HG02571 (cell line): ENCODE data around the gene SLC26A11.

Experiments used
- ATAC-seq: cut with Tn5 transposase; IDR thresholded peaks from one replicate; pipeline ENCODE4 v1.9.1; 2021; ENCODE audit warnings: mild to moderate bottlenecking, moderate library complexity; ENCODE audit not compliant: unreplicated experiment

The SLC26A11 gene

DNA sequence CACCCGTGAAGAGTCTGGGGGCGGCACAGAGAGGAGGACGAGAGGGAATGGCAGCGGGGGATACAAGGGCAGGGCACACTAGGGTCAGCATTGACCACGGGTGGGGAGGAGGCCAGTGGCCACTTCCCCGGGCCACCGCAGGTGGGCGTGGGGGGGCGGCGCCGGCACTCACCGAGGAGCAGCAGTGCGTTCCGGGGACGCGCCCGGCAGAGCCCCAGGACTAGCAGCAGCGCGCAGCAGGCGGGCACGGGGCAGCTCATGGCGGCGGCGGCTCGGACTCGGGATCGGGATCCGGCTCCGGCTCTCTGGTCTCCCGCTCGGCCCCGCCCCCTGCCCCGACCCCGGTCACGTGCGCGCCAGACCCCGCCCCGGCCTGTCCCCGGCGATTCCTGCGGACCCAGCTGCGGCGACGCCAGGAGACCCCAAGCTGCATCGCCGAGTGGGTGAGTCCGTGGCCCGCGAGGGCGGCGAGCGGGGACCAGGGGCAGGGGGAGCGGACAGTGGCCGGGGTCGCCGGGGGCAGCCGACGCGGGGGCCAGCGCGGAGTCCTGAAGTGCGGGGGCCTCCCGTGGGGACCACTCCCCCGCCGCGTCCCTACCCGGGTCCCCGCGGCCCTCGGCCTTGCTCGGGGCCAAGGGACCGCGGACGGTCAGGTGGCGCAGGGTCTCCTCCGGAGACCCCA lies at the start of gene SLC26A11, which contains the start of gene SGSH:
SLC26A11 (plus strand) TSS at position 374 of the 682 bp plus-strand sequence. CDS start 1,134 bp downstream, outside the sequence.
SGSH (minus strand) TSS at position 280 of the 682 bp plus-strand sequence; CDS start at position 260, 20 bp downstream.
- no peak for ATAC-seq

DNA sequence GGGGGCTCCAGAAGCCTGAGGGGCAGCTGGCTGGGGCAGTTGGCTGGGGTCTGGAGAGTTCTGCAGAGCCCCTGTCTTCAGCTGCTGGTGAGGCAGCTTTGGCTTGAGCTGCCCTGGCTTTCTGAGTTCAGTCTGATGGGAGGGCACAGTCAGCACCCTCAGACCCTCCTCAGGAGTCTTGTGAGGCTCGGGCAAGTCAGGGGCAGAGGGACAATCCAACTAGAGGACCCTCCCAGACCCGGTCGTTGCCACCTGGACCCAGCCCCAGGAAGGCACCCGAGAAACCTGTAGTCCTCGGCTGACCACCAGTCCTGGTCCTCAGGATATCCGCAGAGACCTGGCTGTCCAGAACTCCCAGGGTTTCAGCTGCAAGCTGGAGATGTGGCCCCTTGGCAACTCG lies 48.5 kb upstream of the SLC26A11 start:
- no peak for ATAC-seq

- no peak for ATAC-seq
Observed at GRCh38 chr17:80173126-80173525, 47.1 kb upstream of the SLC26A11 start.

DNA sequence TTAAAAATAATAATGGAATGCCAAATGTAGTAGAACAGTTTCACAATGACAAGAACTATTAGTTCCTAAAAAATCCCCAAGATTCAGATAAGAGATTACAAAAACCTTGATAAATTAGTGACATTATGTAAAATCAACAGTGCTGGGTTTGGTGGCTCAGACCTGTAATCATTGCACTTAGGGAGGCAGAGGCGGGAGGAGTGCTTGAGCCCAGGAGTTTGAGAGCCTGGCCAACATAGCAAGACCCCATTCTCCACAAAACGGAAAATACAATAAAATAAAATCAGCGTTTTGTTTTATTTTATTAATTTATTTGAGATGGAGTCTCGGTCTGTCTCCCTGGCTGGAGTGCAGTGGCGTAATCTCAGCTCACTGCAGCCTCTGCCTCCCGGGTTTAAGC lies 46.3 kb upstream of the SLC26A11 start:
- ATAC-seq = no peak

- no peak for ATAC-seq
Observed at GRCh38 chr17:80176757-80177156, 43.5 kb upstream of the SLC26A11 start.

GRCh38 chr17:80177986-80178595 lies 42.1 kb upstream of the SLC26A11 start:
- ATAC-seq = no peak

DNA sequence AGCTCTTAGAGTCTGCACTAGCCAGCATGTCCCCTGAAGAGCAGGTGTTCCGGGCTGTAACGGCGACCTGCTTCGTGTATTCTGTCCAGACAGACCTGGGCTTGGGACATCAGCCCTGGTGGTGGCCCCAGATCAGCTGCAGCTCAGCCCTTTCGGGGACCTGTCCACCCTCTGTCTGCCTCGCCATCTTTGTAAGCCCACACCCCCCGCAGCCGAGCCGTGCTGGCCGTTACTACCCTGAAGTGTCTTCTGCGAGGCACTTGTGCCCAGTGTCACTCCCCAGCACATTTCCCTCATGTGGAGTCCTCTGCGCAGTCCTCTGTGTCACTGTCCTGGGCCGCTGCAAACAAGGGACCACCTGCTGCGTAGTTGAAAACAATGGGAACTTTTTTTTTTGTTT lies 40.0 kb upstream of the SLC26A11 start:
- no peak for ATAC-seq

DNA sequence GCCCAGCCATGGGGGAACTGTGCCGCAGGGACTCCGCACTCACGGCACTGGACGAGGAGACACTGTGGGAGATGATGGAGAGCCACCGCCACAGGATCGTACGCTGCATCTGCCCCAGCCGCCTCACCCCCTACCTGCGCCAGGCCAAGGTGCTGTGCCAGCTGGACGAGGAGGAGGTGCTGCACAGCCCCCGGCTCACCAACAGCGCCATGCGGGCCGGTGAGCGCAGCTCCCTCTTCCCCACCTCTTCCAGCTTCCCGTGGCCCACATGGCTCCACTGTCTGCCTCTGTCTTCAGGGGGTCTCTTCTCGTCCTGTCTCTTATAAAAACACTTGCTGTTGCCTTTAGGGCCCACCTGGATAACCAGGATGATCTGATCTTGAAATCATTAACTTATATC lies 38.8 kb upstream of the SLC26A11 start:
- ATAC-seq = no peak

DNA sequence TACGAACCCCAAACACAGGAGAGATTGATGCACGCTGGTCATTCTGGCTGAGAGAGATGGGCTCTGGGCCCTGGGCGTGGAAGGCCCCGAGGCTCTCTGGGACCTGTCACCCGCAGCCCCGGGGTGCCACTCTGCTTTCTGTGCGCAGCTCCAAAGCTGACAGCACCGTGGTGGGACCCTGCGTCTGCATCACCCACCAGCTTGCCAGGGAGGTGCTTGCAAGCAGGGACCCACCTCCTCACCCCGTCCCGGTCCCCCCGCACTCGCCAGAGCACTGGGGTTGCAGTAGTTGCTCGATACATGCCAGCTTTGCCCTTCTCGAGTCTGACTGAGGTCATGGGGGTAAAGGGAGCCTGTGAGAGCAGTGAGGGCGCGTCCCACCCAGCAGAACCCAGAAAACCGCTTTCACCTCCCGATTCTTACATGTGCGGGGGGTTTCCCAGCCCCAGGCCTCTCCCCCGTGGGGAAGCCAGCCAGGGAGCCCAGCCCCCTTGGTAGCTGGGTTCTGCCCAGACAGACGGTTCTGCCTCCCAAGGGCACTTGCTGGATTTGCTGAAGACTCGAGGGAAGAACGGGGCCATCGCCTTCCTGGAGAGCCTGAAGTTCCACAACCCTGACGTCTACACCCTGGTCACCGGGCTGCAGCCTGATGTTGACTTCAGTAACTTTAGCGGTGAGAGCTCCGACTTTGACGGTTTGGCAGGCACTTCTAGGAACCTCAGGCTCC lies 37.9 kb upstream of the SLC26A11 start:
- no peak for ATAC-seq

- ATAC-seq = no peak
Observed at GRCh38 chr17:80182845-80183223, 37.4 kb upstream of the SLC26A11 start.

DNA sequence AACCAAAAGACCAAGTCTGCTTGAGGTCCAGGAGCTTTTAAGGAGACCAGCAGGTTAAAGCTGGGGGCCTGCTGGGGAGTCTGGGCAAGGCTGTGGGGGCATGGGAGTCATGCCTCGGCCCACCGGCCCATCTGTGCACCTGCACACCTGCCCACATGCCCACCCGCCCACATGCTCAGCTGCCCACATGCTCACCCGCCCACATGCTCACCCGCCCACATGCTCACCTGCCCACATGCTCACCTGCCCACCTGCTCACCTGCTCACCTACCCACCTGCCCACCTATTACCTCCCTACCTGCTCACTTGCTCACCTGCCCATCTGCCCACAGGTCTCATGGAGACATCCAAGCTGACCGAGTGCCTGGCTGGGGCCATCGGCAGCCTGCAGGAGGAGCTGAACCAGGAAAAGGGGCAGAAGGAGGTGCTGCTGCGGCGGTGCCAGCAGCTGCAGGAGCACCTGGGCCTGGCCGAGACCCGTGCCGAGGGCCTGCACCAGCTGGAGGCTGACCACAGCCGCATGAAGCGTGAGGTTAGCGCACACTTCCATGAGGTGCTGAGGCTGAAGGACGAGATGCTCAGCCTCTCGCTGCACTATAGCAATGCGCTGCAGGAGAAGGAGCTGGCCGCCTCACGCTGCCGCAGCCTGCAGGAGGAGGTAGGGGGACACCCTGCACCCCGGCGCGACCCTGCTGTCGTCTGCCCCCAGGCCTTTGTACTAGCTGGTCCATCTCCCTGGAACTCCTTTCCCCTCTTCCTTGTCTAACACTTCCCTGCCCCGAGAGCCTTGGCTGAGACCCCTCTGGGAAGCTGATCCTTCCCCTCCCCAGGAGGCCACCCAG lies 36.4 kb upstream of the SLC26A11 start:
- no peak for ATAC-seq

DNA sequence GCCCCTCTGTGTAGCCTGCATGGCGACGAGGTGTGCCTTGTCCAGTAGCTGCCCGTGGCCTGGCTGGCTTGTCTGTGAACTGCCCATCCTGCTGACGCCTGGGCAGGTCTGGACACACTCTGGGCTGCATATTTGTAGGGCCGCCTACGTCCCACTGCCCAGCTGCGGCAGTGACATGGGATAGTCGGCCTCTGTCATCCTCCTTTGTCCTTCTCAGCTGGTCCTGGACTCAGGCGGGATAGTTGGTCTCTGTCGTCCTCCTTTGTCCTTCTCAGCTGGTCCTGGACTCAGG lies 35.9 kb upstream of the SLC26A11 start:
- ATAC-seq = no peak

DNA sequence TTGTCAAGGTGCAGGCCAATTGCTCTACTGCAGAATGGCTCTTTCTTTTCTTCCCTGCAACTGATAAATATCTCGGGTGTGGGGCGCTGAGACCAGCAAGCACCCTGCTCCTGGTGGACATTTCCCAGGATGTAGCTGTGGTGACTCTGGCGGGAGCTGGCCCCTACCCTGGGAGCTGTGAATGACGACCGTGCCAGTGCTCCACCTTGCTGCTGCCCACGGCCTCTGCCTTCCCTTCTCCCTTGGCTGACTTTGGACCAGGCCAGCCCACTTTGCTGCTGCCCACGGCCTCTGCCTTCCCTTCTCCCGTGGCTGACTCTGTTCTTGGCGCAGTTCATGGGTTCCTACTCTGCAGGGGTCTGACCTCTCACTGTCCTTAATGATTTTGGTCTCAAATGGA lies 34.3 kb upstream of the SLC26A11 start:
- ATAC-seq = no peak

GRCh38 chr17:80187090-80187489 lies 33.1 kb upstream of the SLC26A11 start:
- no peak for ATAC-seq

- ATAC-seq = no peak
Observed at GRCh38 chr17:80187515-80187941, 32.7 kb upstream of the SLC26A11 start.

GRCh38 chr17:80189611-80190010 lies 30.6 kb upstream of the SLC26A11 start:
- ATAC-seq = no peak

DNA sequence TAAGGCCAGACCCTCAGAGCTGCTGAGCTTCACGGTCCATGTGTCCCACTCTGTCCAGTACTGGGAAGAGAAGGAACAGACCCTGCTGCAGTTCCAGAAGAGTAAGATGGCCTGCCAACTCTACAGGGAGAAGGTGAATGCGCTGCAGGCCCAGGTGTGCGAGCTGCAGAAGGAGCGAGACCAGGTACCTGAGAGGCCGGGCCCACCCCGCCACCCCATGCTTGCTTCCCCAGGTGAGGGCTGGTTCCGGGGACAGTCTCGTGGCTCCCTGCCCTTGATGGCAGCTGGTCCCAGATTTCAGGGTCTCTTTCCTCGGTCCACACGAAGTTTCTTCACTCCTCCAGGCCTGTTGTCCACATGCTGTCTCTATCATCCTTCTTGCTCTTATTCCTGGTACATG lies 29.5 kb upstream of the SLC26A11 start:
- ATAC-seq = no peak

DNA sequence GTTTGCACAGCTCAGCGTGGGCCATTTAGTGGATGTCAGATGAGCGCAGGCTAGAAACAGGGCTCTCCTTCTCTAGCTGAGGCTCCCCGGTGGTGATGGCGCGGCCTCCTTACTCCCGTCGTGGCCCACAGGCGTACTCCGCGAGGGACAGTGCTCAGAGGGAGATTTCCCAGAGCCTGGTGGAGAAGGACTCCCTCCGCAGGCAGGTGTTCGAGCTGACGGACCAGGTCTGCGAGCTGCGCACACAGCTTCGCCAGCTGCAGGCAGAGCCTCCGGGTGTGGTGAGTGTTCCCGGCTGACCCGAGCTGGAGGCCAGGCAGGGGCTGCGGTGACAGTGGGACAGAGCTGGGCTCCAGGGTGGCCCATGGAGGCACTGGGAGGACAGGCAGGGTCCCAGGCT lies 29.0 kb upstream of the SLC26A11 start:
- no peak for ATAC-seq

DNA sequence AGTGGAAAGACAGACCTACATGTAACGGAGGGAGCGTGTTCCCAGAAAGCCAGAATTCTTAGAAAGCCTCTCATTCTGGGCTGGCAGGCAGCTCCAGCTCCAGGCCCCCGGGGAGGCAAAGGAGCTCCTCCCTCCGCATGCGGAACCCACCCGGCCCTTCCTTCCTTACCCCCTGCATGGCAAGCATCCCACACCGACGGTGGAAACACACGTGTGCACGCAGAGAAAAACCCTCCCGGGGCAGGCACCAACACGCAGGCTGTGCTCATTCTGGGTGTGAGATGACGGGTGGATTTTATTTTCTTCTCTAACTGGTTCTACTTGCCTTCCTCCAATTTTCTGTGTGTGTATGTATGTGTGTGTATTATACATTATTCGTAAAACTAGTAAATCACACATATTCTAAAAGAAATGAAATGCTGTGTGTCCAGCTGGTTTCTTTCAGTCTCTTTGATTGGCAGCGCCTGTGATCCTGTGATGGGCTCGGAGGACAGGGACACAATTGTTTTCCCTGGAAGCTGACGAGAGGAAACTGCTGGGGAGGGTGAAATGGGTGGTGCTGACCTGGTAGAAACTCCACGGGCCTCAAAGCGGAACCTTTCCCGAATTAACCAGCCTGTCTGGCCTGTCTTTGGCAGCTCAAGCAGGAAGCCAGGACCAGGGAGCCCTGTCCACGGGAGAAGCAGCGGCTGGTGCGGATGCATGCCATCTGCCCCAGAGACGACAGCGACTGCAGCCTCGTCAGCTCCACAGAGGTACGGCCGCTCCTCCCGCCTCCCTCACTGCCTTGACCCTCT lies 28.2 kb upstream of the SLC26A11 start:
- no peak for ATAC-seq

- ATAC-seq = no peak
Observed at GRCh38 chr17:80195141-80195540, 25.1 kb upstream of the SLC26A11 start.
